Jurkat, Clone E6-1 (cell line): ENCODE data around the gene CRABP1.
"Not testable (repeated sequence)": the region's sequence is repeated elsewhere in the genome, so short reads cannot be mapped to it uniquely, and the experiment has no call there.

Source experiments
- DNase-seq: peaks from one replicate; pipeline ENCODE4 v3.0.0-alpha.2; 2011; ENCODE audit warnings: low read depth, low spot score
- H3K4me3 ChIP-seq: 2 replicates; pipeline ENCODE4 v1.5.1; 2011; ENCODE audit warnings: mild to moderate bottlenecking, low read length, control low read depth, moderate library complexity

The CRABP1 gene

DNA sequence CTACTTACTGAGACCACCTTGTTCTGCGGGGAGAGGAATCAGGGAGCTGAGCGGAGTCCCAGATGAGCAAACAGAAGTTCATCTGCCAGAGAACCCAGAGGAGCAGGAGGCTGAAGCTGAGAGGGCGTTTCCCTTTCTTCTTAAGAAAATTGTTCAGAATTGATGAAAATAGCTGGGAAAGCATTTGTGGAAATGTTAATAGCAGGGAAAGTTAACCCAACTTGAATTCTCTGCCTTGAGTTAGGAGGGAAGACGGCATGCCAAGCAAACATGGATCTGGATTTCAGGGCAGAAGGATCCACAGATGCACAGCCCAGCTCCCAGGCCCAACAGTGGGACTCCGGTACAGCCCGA, 23.2 kb downstream of the CRABP1 start:
- H3K4me3 ChIP-seq = no peak overlapping the region
- DNase-seq = no peak

GRCh38 chr15:78364233-78364632, 24.1 kb downstream of the CRABP1 start:
- no peak overlapping the region for H3K4me3 ChIP-seq
- no peak for DNase-seq

GRCh38 chr15:78365917-78366316, 25.8 kb downstream of the CRABP1 start:
- no peak for DNase-seq

DNA sequence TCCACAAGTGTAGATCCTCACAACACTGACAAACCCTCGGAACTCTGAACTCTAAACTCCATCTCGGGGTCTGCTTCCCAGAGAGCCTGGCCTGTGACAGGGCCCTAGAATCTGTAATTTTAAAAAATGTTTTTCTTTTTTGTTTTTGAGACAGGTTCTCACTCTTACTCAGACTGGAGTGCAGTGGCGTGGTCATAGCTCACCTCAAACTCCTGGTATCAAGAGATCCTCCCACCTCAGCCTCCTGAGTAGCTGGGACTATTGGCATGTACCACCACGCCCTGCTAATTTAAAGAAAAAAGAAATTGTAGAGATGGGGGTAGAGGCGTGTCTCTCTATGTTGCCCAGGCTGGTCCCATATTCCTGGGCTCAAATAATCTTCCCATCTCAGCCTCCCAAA, 26.2 kb downstream of the CRABP1 start:
- DNase-seq = no peak
- no peak overlapping the region for H3K4me3 ChIP-seq

More at GRCh38 chr15:78365917-78366316, 25.8 kb downstream of the CRABP1 start:
- no peak overlapping the region for H3K4me3 ChIP-seq

GRCh38 chr15:78368651-78369050, 28.5 kb downstream of the CRABP1 start:
- H3K4me3 ChIP-seq = no peak overlapping the region
- DNase-seq = no peak

DNA sequence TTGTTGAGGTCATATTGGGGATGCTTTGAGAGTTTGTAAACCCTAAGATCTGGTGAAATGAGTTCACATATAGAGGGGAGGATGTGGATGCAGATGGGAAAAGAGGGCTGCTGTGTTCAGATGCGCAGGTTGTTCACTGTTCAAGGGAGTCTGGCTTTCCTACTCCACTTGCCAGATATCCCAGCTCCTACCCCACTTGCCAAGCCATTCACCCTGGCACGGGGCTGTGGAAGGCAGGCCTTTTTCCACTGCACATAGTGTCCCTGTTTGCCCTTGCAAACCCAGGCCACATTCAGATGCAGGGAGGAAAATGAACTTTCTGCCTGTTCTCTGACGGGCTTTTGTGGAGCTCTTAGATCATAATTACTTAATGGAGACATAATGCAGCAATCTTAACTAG, 29.0 kb downstream of the CRABP1 start:
- no peak for DNase-seq

DNA sequence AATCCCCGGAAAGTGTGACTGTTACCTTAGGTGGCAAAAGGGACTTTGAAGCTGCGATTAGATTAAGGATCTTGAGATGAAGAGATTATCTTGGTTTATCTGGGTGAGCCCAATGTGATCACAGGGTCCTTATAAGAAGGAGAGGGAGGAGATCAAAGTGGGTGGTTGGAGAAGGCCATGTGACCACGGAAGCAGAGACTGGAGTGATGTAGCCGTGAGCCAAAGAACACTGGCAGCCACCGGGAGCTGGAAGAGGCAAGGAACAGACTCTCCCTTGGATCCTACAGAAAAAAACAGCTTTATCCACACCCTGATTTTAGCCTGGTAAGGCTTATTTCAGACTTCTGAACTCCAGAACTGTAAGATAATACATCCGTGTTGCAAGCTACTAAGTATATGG, 29.9 kb downstream of the CRABP1 start:
- H3K4me3 ChIP-seq = no peak overlapping the region
- no peak for DNase-seq

More for the DNA sequence above, 29.0 kb downstream of the CRABP1 start:
- H3K4me3 ChIP-seq = no peak overlapping the region

DNA sequence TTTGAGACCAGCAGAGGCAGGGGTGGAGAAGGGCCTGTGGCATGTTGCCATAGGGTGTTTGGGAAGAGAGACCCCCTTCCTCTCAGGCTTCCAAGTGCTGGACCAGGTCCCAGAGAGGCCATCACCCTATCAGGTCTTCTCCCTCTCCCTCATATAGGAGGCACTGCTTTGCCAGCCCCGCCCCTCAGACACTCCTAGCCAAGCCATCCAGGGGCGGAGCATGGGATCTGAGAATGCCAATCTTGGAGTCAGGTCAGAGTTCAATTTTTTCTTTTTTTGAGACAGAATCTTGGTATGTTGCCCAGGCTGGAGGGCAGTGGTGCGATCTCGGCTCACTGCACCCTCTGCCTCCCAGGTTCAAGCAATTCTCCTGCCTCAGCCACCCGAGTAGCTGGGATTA, 32.7 kb downstream of the CRABP1 start:
- DNase-seq = no peak
- H3K4me3 ChIP-seq = no peak overlapping the region

DNA sequence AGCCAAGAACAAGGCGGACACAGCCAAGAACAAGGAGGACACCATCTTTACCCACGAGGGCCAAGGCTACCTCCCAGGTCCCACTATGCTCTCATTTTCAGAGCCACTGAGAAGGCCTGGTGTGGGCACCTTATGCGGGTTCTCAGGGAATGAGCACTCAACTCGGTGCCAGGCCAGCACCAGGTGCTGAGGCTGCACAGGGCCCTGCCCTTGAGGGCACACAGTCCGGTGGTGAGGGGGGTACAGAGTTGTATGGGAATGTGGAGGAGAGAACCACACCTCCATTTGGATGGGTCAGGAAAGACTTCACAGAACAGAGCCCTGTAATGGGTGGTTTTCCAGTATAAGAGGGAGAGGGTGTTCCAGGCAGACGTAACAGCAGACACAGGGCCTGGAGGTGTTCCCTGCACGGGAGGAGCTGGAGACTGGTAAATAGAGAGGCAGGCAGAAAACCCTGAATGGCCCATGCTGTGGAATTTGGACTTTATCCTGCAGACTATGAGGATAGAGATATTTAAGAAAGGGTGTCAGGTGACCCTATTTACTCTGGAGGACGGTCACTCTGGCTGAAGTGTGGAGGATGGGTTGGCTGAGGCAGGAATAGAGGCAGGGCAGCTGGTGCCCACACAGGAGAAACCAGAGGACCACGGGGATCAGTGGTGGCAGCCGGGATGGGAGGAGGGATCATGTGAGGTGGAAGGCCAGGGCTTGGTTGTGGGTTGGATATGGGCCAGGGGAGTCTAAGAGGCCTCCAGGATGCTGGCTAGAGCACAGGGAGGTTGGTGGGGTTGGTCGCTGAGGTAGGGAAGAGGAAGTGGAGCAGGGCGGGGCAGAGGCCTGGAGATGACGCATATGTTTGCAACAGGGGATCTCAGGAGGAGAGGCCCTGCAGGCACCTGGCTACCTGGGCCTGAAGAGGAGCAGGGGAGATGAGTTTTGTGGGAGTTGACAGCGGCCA, 34.6 kb downstream of the CRABP1 start:
- no peak for DNase-seq
- H3K4me3 ChIP-seq = no peak overlapping the region

DNA sequence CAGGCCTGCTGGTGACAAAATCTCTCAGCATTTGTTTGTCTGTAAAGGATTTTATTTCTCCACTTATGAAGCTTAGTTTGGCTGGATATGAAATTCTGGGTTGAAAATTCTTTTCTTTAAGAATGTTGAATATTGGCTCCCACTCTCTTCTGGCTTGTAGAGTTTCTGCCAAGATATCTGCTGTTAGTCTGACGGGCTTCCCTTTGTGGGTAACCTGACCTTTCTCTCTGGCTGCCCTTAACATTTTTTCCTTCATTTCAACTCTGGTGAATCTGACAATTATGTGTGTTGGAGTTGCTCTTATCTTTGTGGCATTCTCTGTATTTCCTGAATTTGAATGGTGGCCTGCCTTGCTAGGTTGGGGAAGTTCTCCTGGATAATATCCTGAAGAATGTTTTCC, 40.0 kb downstream of the CRABP1 start:
- not testable (repeated sequence) for DNase-seq

GRCh38 chr15:78382114-78382880, 42.1 kb downstream of the CRABP1 start:
- no peak overlapping the region for H3K4me3 ChIP-seq
- no peak for DNase-seq

More for the DNA sequence above, 40.0 kb downstream of the CRABP1 start:
- not testable (repeated sequence) for H3K4me3 ChIP-seq

DNA sequence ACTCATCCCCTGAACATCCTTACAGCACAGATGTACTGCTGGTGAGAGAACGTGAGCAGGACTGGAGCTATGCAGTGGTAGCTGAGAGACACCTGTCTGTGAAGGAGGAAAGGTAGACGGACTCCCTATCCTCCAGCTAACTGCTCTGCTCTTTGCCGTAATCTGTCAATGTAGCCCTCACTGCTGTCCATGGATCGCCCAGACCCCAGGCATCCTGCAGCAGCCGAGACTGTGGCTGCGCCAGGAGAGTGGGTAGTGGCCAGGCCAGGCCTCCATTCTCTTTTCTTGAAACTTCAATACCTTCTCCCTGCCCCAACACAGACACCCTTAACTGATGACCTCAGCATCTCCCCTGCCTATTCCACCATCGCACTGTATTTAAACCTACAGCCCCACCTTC, 44.5 kb downstream of the CRABP1 start:
- H3K4me3 ChIP-seq = no peak overlapping the region

DNA sequence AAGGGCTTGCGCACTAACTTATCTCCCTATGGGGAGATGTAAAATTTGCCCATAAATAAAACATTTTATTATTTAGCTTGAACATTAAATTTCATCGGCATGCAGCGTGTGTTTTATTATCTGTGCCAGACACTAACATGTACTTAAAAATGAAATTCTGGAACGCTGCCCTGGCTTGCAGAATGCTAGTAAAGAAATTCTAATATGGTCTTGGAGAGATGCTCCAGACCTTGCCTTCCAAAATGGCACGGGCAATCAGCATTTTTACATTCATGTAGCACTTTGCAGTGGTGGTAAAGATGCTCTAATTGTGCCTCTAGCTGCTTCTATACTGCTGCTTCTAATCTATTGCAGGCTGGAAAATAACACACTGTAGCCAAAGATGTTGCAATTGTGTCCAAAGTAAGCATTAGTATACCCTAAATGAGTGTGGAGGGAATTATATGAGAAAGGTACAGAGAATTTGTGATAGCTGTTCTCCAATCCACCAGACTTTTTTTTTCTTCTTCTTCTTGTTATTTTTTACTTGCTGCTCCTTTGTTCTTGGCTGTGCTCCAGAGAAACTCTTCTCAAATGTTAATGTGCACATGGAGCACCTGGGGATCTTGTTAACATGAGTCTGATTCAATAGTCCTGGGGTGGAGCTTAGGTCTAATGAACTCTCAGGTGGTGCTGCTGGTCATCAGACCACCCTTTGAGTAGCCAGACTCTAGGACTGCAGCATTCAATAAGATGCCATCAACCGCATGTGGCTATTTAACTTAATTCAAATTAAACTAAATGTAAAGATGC, 47.3 kb downstream of the CRABP1 start:
- no peak for DNase-seq
- H3K4me3 ChIP-seq = no peak overlapping the region

More for the DNA sequence above, 44.5 kb downstream of the CRABP1 start:
- no peak for DNase-seq

DNA sequence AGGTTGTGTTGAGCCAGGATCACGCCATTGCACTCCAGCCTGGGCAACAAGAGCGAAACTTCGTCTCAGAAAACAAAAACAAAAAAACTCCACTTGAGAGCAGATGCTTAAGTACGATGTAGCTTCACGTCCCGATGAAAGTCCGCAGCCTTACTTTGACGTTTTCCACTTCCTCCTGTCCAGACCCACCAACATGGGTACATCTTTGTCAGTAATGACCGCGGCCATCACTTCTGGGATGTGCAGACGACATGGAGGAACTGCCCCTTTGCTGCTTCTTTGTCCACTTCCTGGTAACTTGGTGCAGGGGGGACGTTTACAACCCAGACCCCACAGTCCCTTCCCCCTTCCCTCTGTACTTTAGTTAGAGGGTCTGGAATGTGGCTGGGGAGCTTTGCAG, 48.7 kb downstream of the CRABP1 start:
- no peak for DNase-seq
- H3K4me3 ChIP-seq = no peak overlapping the region

GRCh38 chr15:78389322-78389721, 49.2 kb downstream of the CRABP1 start:
- H3K4me3 ChIP-seq = no peak overlapping the region
- no peak for DNase-seq

- DNase-seq = no peak
- H3K4me3 ChIP-seq = no peak overlapping the region
Measured at GRCh38 chr15:78389738-78390137, 49.6 kb downstream of the CRABP1 start.

GRCh38 chr15:78390242-78390641, 50.1 kb downstream of the CRABP1 start:
- no peak for DNase-seq
- no peak overlapping the region for H3K4me3 ChIP-seq

- H3K4me3 ChIP-seq = no peak overlapping the region
- DNase-seq = no peak
Measured at GRCh38 chr15:78390826-78391225, 50.7 kb downstream of the CRABP1 start.

- no peak for DNase-seq
- H3K4me3 ChIP-seq = no peak overlapping the region
Measured at GRCh38 chr15:78391781-78392180, 51.6 kb downstream of the CRABP1 start.
